H1 (cell line): Measurements from ENCODE around the gene SAP30L. TPM values are rescaled to one million over a fixed set of nuclear protein-coding genes. Genes with fewer than 3 reads are reported as not detected.

Experiments used
- CTCF ChIA-PET: fragments of 300-600 bp; sonication (Branson Sonifier 250); formaldehyde crosslinking; loops from one replicate; lab custom pipeline; 2021; ENCODE audit not compliant: partially characterized antibody; lab: Charles Lee
- POLR2A ChIA-PET: fragments of 300-600 bp; sonication (Branson Sonifier 250); formaldehyde crosslinking; loops from one replicate; lab custom pipeline; 2021; ENCODE audit warnings: inconsistent platforms; ENCODE audit not compliant: partially characterized antibody; lab: Charles Lee
- DNase-seq, 2 experiments: peaks; one replicate each; pipeline versions ENCODE4 v3.0.0 to v3.0.0-alpha.2; 2010 to 2022; ENCODE audit warnings: low spot score in 2 of 2, low read depth in 1 of 2, mixed read lengths in 1 of 2
- FAIRE-seq: peaks from 2 replicates; lab custom pipeline; 2011; peaks lifted over from hg19 to GRCh38; lab: Jason Lieb, UNC
- H2AFZ ChIP-seq: 2 replicates; pipeline ENCODE4 v1.8.1; 2012; ENCODE audit warnings: low read length, inconsistent platforms
- H2AK5ac ChIP-seq: 2 replicates; pipeline ENCODE4 v1.6.1; 2013; ENCODE audit warnings: low read depth, low read length
- H2BK120ac ChIP-seq: replicated peaks from 2 replicates; pipeline ENCODE3; 2013; ENCODE audit warnings: low read depth, low read length, inconsistent platforms
- H2BK12ac ChIP-seq: 2 replicates; pipeline ENCODE4 v1.6.1; 2013; ENCODE audit warnings: low read depth, low read length
- H2BK15ac ChIP-seq: 2 replicates; pipeline ENCODE4 v1.6.1; 2013; ENCODE audit warnings: low read length
- H2BK20ac ChIP-seq: 2 replicates; pipeline ENCODE4 v1.6.1; 2013; ENCODE audit warnings: low read length
- H2BK5ac ChIP-seq: 2 replicates; pipeline ENCODE4 v1.6.1; 2013; ENCODE audit warnings: low read depth, low read length
- H3K14ac ChIP-seq: 2 replicates; pipeline ENCODE4 v1.6.1; 2013; ENCODE audit warnings: inconsistent platforms; ENCODE audit not compliant: insufficient read length
- H3K18ac ChIP-seq: 2 replicates; pipeline ENCODE4 v1.6.1; 2013; ENCODE audit warnings: low read length; ENCODE audit errors: extremely low read depth
- H3K23ac ChIP-seq: 2 replicates; pipeline ENCODE4 v1.6.1; 2013; ENCODE audit warnings: inconsistent platforms; ENCODE audit not compliant: insufficient read length
- H3K23me2 ChIP-seq: 2 replicates; pipeline ENCODE4 v1.6.1; 2013; ENCODE audit warnings: low read depth, low read length
- H3K27ac ChIP-seq: 2 replicates; pipeline ENCODE4 v1.6.1; 2011; ENCODE audit warnings: low read depth, low read length, inconsistent platforms
- H3K27me3 ChIP-seq, 4 experiments: replicated peaks in 1 of 4; 1 replicate in 1 of 4; 2 replicates in 3 of 4; pipeline versions ENCODE4 v1.6.1 to v1.8.1; 2011 to 2013; ENCODE audit warnings: low read length in 3 of 4, mild to moderate bottlenecking in 3 of 4, inconsistent platforms in 2 of 4, mixed read lengths in 2 of 4, moderate library complexity in 1 of 4; ENCODE audit not compliant: control insufficient read depth in 3 of 4, insufficient read depth in 3 of 4; ENCODE audit errors: extremely low read depth in 1 of 4
- H3K36me3 ChIP-seq, 4 experiments: 2 replicates each; pipeline versions ENCODE4 v1.6.1 to v1.8.1; 2011 to 2013; ENCODE audit warnings: mild to moderate bottlenecking in 4 of 4, low read length in 3 of 4, moderate library complexity in 2 of 4, control low read depth in 1 of 4, inconsistent platforms in 1 of 4; ENCODE audit not compliant: insufficient read depth in 4 of 4, control insufficient read depth in 2 of 4
- H3K4ac ChIP-seq: replicated peaks from 2 replicates; pipeline ENCODE3; 2013; ENCODE audit warnings: low read length, low read depth, mixed read lengths, inconsistent platforms; ENCODE audit not compliant: insufficient read length
- H3K4me1 ChIP-seq, 4 experiments: replicated peaks in 1 of 4; 1 replicate in 1 of 4; 2 replicates in 3 of 4; pipeline versions ENCODE4 v1.6.1 to v1.8.1; 2011 to 2013; ENCODE audit warnings: low read length in 3 of 4, inconsistent platforms in 2 of 4, mixed read lengths in 1 of 4; ENCODE audit not compliant: insufficient read depth in 4 of 4, control insufficient read depth in 3 of 4
- H3K4me2 ChIP-seq, 2 experiments: 2 replicates each; pipeline versions ENCODE4 v1.6.1 to v1.8.1; 2011 to 2013; ENCODE audit warnings: low read depth in 2 of 2, low read length in 2 of 2, control low read depth in 1 of 2, inconsistent platforms in 1 of 2, mild to moderate bottlenecking in 1 of 2; ENCODE audit not compliant: insufficient read depth in 1 of 2
- H3K4me3 ChIP-seq, 4 experiments: fragments of 200-600, 300-600 bp in 1 of 4; sonication (generic), shearing (Covaris generic), sonication (Bioruptor Twin) in 1 of 4; 2 replicates each; pipeline versions ENCODE4 v1.5.1 to v1.8.1; 2011 to 2016; ENCODE audit warnings: low read length in 4 of 4, low read depth in 3 of 4, control low read depth in 2 of 4, inconsistent platforms in 2 of 4, mild to moderate bottlenecking in 2 of 4, mixed read lengths in 1 of 4, moderate library complexity in 1 of 4; ENCODE audit not compliant: insufficient read depth in 2 of 4; ENCODE audit errors: extremely low read depth in 1 of 4
- H3K56ac ChIP-seq: replicated peaks from 2 replicates; pipeline ENCODE3; 2013; ENCODE audit warnings: low read depth, mild to moderate bottlenecking, mixed read lengths, low read length, inconsistent platforms; ENCODE audit not compliant: insufficient read length
- H3K79me1 ChIP-seq: 2 replicates; pipeline ENCODE4 v1.6.1; 2013; ENCODE audit warnings: low read depth, low read length, control low read depth
- H3K79me2 ChIP-seq, 2 experiments: 2 replicates each; pipeline versions ENCODE4 v1.6.1 to v1.8.1; 2012 to 2013; ENCODE audit warnings: low read length in 2 of 2, mild to moderate bottlenecking in 2 of 2, inconsistent platforms in 1 of 2; ENCODE audit not compliant: insufficient read depth in 2 of 2, control insufficient read depth in 1 of 2
- H3K9ac ChIP-seq, 4 experiments: replicated peaks in 1 of 4; 1 replicate in 1 of 4; 2 replicates in 3 of 4; pipeline versions ENCODE4 v1.6.1 to v1.8.1; 2011 to 2013; ENCODE audit warnings: low read depth in 3 of 4, low read length in 3 of 4, control low read depth in 2 of 4, mild to moderate bottlenecking in 2 of 4, moderate library complexity in 2 of 4, inconsistent platforms in 1 of 4; ENCODE audit errors: extremely low read depth in 1 of 4
- H3K9me3 ChIP-seq, 2 experiments: 2 replicates each; pipeline versions ENCODE4 v1.6.1 to v1.8.1; 2012 to 2013; ENCODE audit warnings: mild to moderate bottlenecking in 2 of 2, moderate library complexity in 2 of 2, control low read depth in 1 of 2, inconsistent platforms in 1 of 2, low read depth in 1 of 2, low read length in 1 of 2, mixed read lengths in 1 of 2; ENCODE audit not compliant: insufficient read depth in 2 of 2
- H4K20me1 ChIP-seq, 2 experiments: replicated peaks in 1 of 2; 2 replicates each; pipeline versions ENCODE3 to v1.8.1; 2011 to 2013; ENCODE audit warnings: inconsistent platforms in 2 of 2, low read length in 2 of 2, mild to moderate bottlenecking in 1 of 2; ENCODE audit not compliant: insufficient read depth in 2 of 2, control insufficient read depth in 1 of 2
- H4K5ac ChIP-seq: 2 replicates; pipeline ENCODE4 v1.6.1; 2013; ENCODE audit warnings: low read length, low read depth, mixed read lengths, inconsistent platforms; ENCODE audit not compliant: insufficient read length
- H4K8ac ChIP-seq: 2 replicates; pipeline ENCODE4 v1.8.0; 2013; ENCODE audit warnings: mild to moderate bottlenecking, moderate library complexity, low read length, inconsistent platforms; ENCODE audit not compliant: insufficient read depth; ENCODE audit errors: extremely low read depth
- H4K91ac ChIP-seq: replicated peaks from 2 replicates; pipeline ENCODE3; 2013; ENCODE audit warnings: low read length, mixed read lengths, inconsistent platforms; ENCODE audit not compliant: insufficient read length
- CBX5 ChIP-seq: fragments of 300-800, 300-1000 bp; sonication (generic); IDR thresholded peaks from 2 replicates; pipeline ENCODE4 v1.7.1; 2016; ENCODE audit warnings: antibody characterized with exemption, low read length, low read depth
- CBX8 ChIP-seq: fragments of 300-800, 300-1000 bp; sonication (generic); IDR thresholded peaks from 2 replicates; pipeline ENCODE4 v1.7.1; 2016; ENCODE audit warnings: low read depth, low read length, borderline replicate concordance
- CHD2 ChIP-seq: IDR thresholded peaks from 2 replicates; pipeline ENCODE4 v1.6.1; 2012; ENCODE audit warnings: low read length, improper control_type of control experiment
- CTCF ChIP-seq, 3 experiments: IDR thresholded peaks; 1 replicate in 2 of 3; 2 replicates in 1 of 3; pipeline versions ENCODE4 v1.5.1 to v1.6.1; 2011; ENCODE audit warnings: low read length in 3 of 3, mild to moderate bottlenecking in 3 of 3, inconsistent platforms in 2 of 3, low read depth in 1 of 3, moderate library complexity in 1 of 3; ENCODE audit not compliant: insufficient read depth in 1 of 3; ENCODE audit errors: control extremely low read depth in 1 of 3
- HDAC2 ChIP-seq, 2 experiments: fragments of 300-600 bp in 1 of 2; sonication (generic) in 1 of 2; IDR thresholded peaks; 2 replicates each; pipeline ENCODE4 v1.6.1; 2011 to 2012; ENCODE audit warnings: low read depth in 2 of 2, low read length in 2 of 2, mild to moderate bottlenecking in 2 of 2, moderate library complexity in 2 of 2, borderline replicate concordance in 1 of 2, inconsistent platforms in 1 of 2
- NANOG ChIP-seq: IDR thresholded peaks from 2 replicates; pipeline ENCODE4 v1.6.1; 2011; ENCODE audit warnings: low read length, low read depth, mild to moderate bottlenecking, inconsistent platforms; ENCODE audit not compliant: insufficient read depth, poor library complexity, severe bottlenecking
- POLR2AphosphoS5 ChIP-seq: IDR thresholded peaks from 2 replicates; pipeline ENCODE4 v1.6.1; 2011; ENCODE audit warnings: low read depth, low read length
- RBBP5 ChIP-seq: IDR thresholded peaks from 2 replicates; pipeline ENCODE4 v1.7.1; 2012; ENCODE audit warnings: low read depth, mild to moderate bottlenecking, inconsistent platforms, low read length, moderate library complexity, borderline replicate concordance
- ZNF274 ChIP-seq: IDR thresholded peaks from 2 replicates; pipeline ENCODE4 v1.7.0; 2012; ENCODE audit warnings: low read length, borderline replicate concordance; ENCODE audit errors: extremely low read depth
- WGBS, 2 experiments: shearing (Covaris generic) in 1 of 2; methylation state at CpG; one replicate each; pipeline versions ENCODE4 v1.1.6 to v1.1.7; 2013 to 2015; ENCODE audit warnings: low lambda C conversion rate in 2 of 2, mixed read lengths in 2 of 2, inconsistent platforms in 1 of 2, low coverage in 1 of 2, missing lambda C conversion rate in 1 of 2; ENCODE audit not compliant: insufficient replicate concordance in 2 of 2, insufficient coverage in 1 of 2, insufficient read length in 1 of 2; ENCODE audit errors: extremely low coverage in 1 of 2, missing lambda C conversion rate in 1 of 2; 5-methylcytosine and 5-hydroxymethylcytosine counted together
- polyA plus RNA-seq, 7 experiments: library from polyadenylated mRNA; depleted of rRNA in 3 of 7; stranded (reverse) in 5 of 7; unstranded in 2 of 7; fragments of >200 nt in 5 of 7; fragments of 200-250 nt in 2 of 7; gene quantifications; 1 replicate in 5 of 7; 2 replicates in 1 of 7; 4 replicates in 1 of 7; pipeline versions ENCODE4 v1.2.1 to v1.2.3, GENCODE V29; 2011 to 2013; ENCODE audit warnings: missing spikeins in 2 of 7, mixed read lengths in 2 of 7
- total RNA-seq: library from RNA; stranded (reverse); fragmentation: NEBNext Ultra II Directional; extraction: Animal tissue kit (Norgen Biotek cat#: 25700); gene quantifications from 2 replicates; pipeline ENCODE4 v1.2.1, GENCODE V29; 2021

SAP30L gene
- total and polyA plus RNA-seq, 2 of the 8 experiments (the other 6 are each of a cell fraction or from before 2014, with no cell fraction given), result 12.2 to 31.5 TPM

GRCh38 chr5:154502180-154502579, 56.4 kb downstream of the SAP30L start:
- DNase-seq, result no peak
- Histone ChIP-seq H2BK120ac (no peak overlapping the region), H3K79me2 (no peaks in the 10 kb centered on the region), H2BK20ac (no peak overlapping the region), H4K8ac (no peak overlapping the region), H3K4me2 (no peak overlapping the region), H3K4me1 (peaks cover 0 to 4% (median 1%) of the 10 kb centered on the region in 4 experiments; a peak in 1 of 7 replicates), H2AK5ac (no peak overlapping the region), H3K23me2 (no peaks in the 10 kb centered on the region), H2BK15ac (no peak overlapping the region), H3K9ac (no peak overlapping the region), H3K23ac (no peak overlapping the region), H3K18ac (no peak overlapping the region), H4K5ac (no peak overlapping the region), H2BK12ac (no peak overlapping the region), H2AFZ (no peak overlapping the region), H3K4me3 (no peak overlapping the region), H3K4ac (no peak overlapping the region), H4K20me1 (no peaks in the 10 kb centered on the region), H3K14ac (no peak overlapping the region), H3K56ac (no peak overlapping the region), H4K91ac (no peak overlapping the region), H3K36me3 (no peaks in the 10 kb centered on the region), H3K27ac (no peak overlapping the region), H2BK5ac (no peak overlapping the region), H3K79me1 (no peaks in the 10 kb centered on the region), H3K9me3 (no peaks in the 10 kb centered on the region), H3K27me3 (no peaks in the 10 kb centered on the region)
- TF ChIP-seq POLR2AphosphoS5 (no peak), ZNF274 (no peak), HDAC2 (IDR thresholded peaks at IDR 0.05; ENCODE audit: borderline replicate concordance in 1 of 2, low read depth in 2 of 2, low read length in 2 of 2) (no peak), RBBP5 (no peak), CHD2 (no peak), CBX8 (no peak), CBX5 (no peak), CTCF (IDR thresholded peaks at IDR 0.05; ENCODE audit: control extremely low read depth in 1 of 3, insufficient read depth in 1 of 3, low read depth in 1 of 3, low read length in 3 of 3) (no peak), NANOG (no peak)
- ChIA-PET CTCF (interaction anchor here (0.6 to 7.9 kb wide), 10 partner anchors 9 to 394 kb away, joined by 3 to 87 read pairs (median 6); no protein-coding TSS in a partner anchor), POLR2A (no interaction called here)
- no peak for FAIRE-seq
- 89% methylated on average over 1 of the region's 1 CpG; no CpG with 5 or more reads in 1 of the 2 experiments for WGBS, 2 experiments
